HepG2 (cell line): ENCODE data around the gene LSM3. TPM values are rescaled to one million over a fixed set of nuclear protein-coding genes. Genes with fewer than 3 reads are reported as not detected.
A peak's percentile ranks its signal among the peaks of the same experiment; 100 is the strongest.

ENCODE experiments used
- ATAC-seq: fragments of 200-7000 bp; cut with Tn5 transposase; 3 replicates; pipeline ENCODE4 v1.9.1; 2020; ENCODE audit warnings: mild to moderate bottlenecking, moderate library complexity
- BruUV-seq: library from RNA; stranded (reverse); fragments of 400-500 nt; replicated peaks from 2 replicates; lab custom pipeline; 2021; lab: Mats Ljungman, UMichigan
- CTCF ChIA-PET: fragments of 300-600 bp; formaldehyde crosslinking; extraction: SDS; loops from one replicate; lab custom pipeline; 2021; ENCODE audit warnings: low total read pairs, inconsistent platforms, low intra/inter-chr PET ratio; lab: Yijun Ruan, JAX
- POLR2A ChIA-PET: fragments of 350-600 bp; sonication (Branson Sonifier 250); formaldehyde crosslinking; loops from one replicate; lab custom pipeline; 2020; ENCODE audit warnings: antibody characterized with exemption, inconsistent platforms; lab: Yijun Ruan, JAX
- DNase-seq: peaks from one replicate; pipeline ENCODE4 v3.0.0-alpha.2; 2015; ENCODE audit warnings: low spot score
- FAIRE-seq: peaks from 3 replicates; lab custom pipeline; 2011; peaks lifted over from hg19 to GRCh38; lab: Jason Lieb, UNC
- H2AFZ ChIP-seq: one replicate; pipeline ENCODE4 v1.6.1; 2011; ENCODE audit warnings: low read length, inconsistent platforms
- H3K27ac ChIP-seq: fragments of 300-600 bp; 3 replicates; pipeline ENCODE4 v1.8.0; 2011; ENCODE audit warnings: mixed run types, mild to moderate bottlenecking, mixed read lengths, low read length, inconsistent platforms; ENCODE audit not compliant: insufficient read depth; ENCODE audit errors: extremely low read length
- H3K27me3 ChIP-seq, 2 experiments: fragments of 200-600 bp in 1 of 2; 2 replicates in 1 of 2; 3 replicates in 1 of 2; pipeline versions ENCODE4 v1.6.0 to v1.8.0; 2011; ENCODE audit warnings: low read length in 2 of 2, mild to moderate bottlenecking in 2 of 2, moderate library complexity in 2 of 2, inconsistent platforms in 1 of 2; ENCODE audit not compliant: insufficient read depth in 2 of 2, control insufficient read depth in 1 of 2
- H3K36me3 ChIP-seq, 2 experiments: fragments of 200-600 bp in 1 of 2; replicated peaks in 1 of 2; 2 replicates in 1 of 2; 3 replicates in 1 of 2; pipeline versions ENCODE4 v1.5.1 to v1.8.0; 2011; ENCODE audit warnings: low read length in 2 of 2, inconsistent platforms in 1 of 2; ENCODE audit not compliant: insufficient read depth in 2 of 2, control insufficient read depth in 1 of 2
- H3K4me1 ChIP-seq: 2 replicates; pipeline ENCODE4 v1.5.1; 2012; ENCODE audit warnings: low read length, inconsistent platforms; ENCODE audit not compliant: insufficient read depth
- H3K4me2 ChIP-seq: 2 replicates; pipeline ENCODE4 v1.6.0; 2011; ENCODE audit warnings: low read depth, low read length, inconsistent platforms
- H3K4me3 ChIP-seq, 3 experiments: fragments of 200-600 bp in 1 of 3; sonication (generic), shearing (Covaris generic) in 1 of 3; replicated peaks in 1 of 3; 2 replicates each; pipeline ENCODE4 v1.5.1; 2011 to 2016; ENCODE audit warnings: low read length in 3 of 3, inconsistent platforms in 2 of 3, low read depth in 2 of 3, mild to moderate bottlenecking in 2 of 3, control low read depth in 1 of 3, mixed read lengths in 1 of 3; ENCODE audit not compliant: insufficient read depth in 1 of 3
- H3K79me2 ChIP-seq: one replicate; pipeline ENCODE4 v1.6.1; 2011; ENCODE audit warnings: low read length, inconsistent platforms; ENCODE audit not compliant: insufficient read depth
- H3K9ac ChIP-seq: 2 replicates; pipeline ENCODE4 v1.6.0; 2011; ENCODE audit warnings: mild to moderate bottlenecking, low read depth, low read length, inconsistent platforms; ENCODE audit not compliant: insufficient read depth
- H3K9me3 ChIP-seq: 2 replicates; pipeline ENCODE4 v1.5.1; 2012; ENCODE audit warnings: mild to moderate bottlenecking, low read length
- H4K20me1 ChIP-seq: 2 replicates; pipeline ENCODE4 v1.6.0; 2011; ENCODE audit warnings: inconsistent platforms, mild to moderate bottlenecking, low read length, moderate library complexity; ENCODE audit not compliant: insufficient read depth
- ATF7 ChIP-seq, 2 experiments: fragments of 450-650 bp in 1 of 2; sonication (generic) in 1 of 2; formaldehyde crosslinking in 1 of 2; IDR thresholded peaks; 2 replicates each; pipeline versions ENCODE4 v1.4.0 to v1.6.1; 2016 to 2020; ENCODE audit warnings: antibody characterized with exemption in 1 of 2, mild to moderate bottlenecking in 1 of 2, missing genetic modification reagents in 1 of 2
- CEBPB ChIP-seq: IDR thresholded peaks from 2 replicates; pipeline ENCODE4 v1.6.1; 2011; ENCODE audit warnings: low read depth, low read length, improper control_type of control experiment, borderline replicate concordance
- CEBPG ChIP-seq: IDR thresholded peaks from 2 replicates; pipeline ENCODE4 v1.6.1; 2016
- MTF1 ChIP-seq: sonication (generic); formaldehyde crosslinking; IDR thresholded peaks from 2 replicates; pipeline ENCODE4 v1.5.0; 2020; ENCODE audit warnings: missing genetic modification reagents
- PITX1 ChIP-seq: sonication (generic); formaldehyde crosslinking; IDR thresholded peaks from 2 replicates; pipeline ENCODE4 v1.5.1; 2020; ENCODE audit warnings: mild to moderate bottlenecking, missing genetic modification reagents
- ZFP41 ChIP-seq: sonication (generic); formaldehyde crosslinking; IDR thresholded peaks from 2 replicates; pipeline ENCODE4 v1.4.0; 2020; ENCODE audit warnings: mild to moderate bottlenecking, missing genetic modification reagents, borderline replicate concordance
- WGBS: methylation state at CpG from one replicate; pipeline ENCODE4 v1.1.6; 2017; ENCODE audit warnings: low lambda C conversion rate; 5-methylcytosine and 5-hydroxymethylcytosine counted together
- in situ Hi-C: cut with HindIII; loops from 2 replicates; pipeline ENCODE4 v1.10.0; 2017; ENCODE audit warnings: low pct_unique_long_range_greater_than_20kb; ENCODE audit not compliant: extremely low pct_ligation_motif_present
- intact Hi-C: fragments of 100-400 bp; cut with micrococcal nuclease; formaldehyde crosslinking; loops from one replicate; pipeline ENCODE4 v1.10.0; 2022; ENCODE audit not compliant: unreplicated experiment
- polyA plus RNA-seq, 8 experiments: library from polyadenylated mRNA; depleted of rRNA in 3 of 8; stranded (reverse) in 7 of 8; unstranded in 1 of 8; fragments of >200 nt; fragmentation: Illumina TruSeq in 4 of 8; extraction: Trizol in 4 of 8; gene quantifications; 2 replicates each; pipeline versions ENCODE4 v1.2.1 to v1.2.3, GENCODE V29; 2011 to 2016; ENCODE audit warnings: low read depth in 4 of 8, missing spikeins in 1 of 8, mixed read lengths in 1 of 8; ENCODE audit not compliant: insufficient read depth in 1 of 8
- total RNA-seq, 5 experiments: library from RNA; depleted of rRNA; stranded (reverse); fragments of >200 nt; fragmentation: Illumina TruSeq; extraction: Trizol; gene quantifications; 2 replicates each; pipeline ENCODE4 v1.2.3, GENCODE V29; 2016; ENCODE audit warnings: low read depth in 1 of 5

Gene LSM3
- total and polyA plus RNA-seq, 2 of the 13 experiments (the other 11 are each of a cell fraction or from before 2014, with no cell fraction given) = 5.1 to 19.4 TPM

DNA sequence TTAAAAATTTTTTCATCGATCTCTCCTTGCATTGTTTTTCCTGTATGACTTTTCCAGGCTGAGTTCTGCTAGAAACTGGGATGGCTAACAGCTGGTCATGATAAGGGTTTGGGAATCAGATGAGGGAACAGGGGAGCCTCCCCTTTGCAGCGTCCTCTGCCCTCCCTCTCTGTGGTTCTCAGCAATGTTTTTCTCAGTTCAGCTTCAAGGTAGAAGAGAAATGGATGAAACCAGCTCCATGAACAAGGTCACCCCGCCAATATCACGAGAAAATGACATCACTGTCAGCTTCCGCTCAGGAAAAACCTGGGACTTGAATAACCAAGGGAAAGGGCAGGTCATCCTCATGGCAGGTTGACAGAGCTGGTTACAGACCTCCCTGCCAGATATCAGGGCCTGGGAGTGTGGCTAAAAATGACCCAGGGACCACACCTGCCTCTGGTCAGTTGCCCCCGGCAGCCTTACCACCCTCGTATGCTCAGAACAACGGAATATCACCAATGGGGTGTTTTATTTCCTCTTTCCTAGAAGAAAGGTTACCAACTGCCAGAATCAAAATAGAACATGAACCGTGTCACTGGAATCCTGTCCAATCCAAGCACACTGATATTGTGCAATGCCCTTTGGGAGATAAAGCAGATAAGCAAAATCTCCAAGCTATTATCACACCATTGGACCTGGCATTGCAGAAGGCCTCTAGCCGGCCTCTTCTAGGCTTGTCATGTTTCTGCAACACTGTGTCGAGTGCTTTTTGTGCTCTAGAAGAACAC is 26.1 kb downstream of the LSM3 start:
- in situ Hi-C loops = loop anchor here (10.0 kb wide), 2 partner anchors 260 to 310 kb away; no protein-coding TSS in a partner anchor
- peaks cover 0 to 5% of the 10 kb centered on the region in 2 experiments; a peak in 2 of 5 replicates for H3K36me3 ChIP-seq
- no peak for ATAC-seq
- H3K9me3 ChIP-seq = no peaks in the 10 kb centered on the region
- CTCF ChIA-PET = interaction anchor here (2.1 kb wide), 1 partner anchor 263 kb away, joined by 11 read pairs; no protein-coding TSS in a partner anchor
- H3K27me3 ChIP-seq = no peaks in the 10 kb centered on the region
- no peak overlapping the region for H3K4me2 ChIP-seq
- FAIRE-seq = no peak
- TF ChIP-seq CEBPG (peak; percentile 56), PITX1 (CRISPR knock-in tag) (no peak), ATF7 (IDR thresholded peaks at IDR 0.05) (0 out of 2 replicates have a peak, but pooled peaks have one; percentile 5), ATF7 (CRISPR knock-in tag; IDR thresholded peaks at IDR 0.05) (no peak), CEBPB (peak; percentile 84), MTF1 (no peak), ZFP41 (CRISPR knock-in tag) (no peak)
- TF ChIP-seq, all 625 proteins: peak for 3
- Histone ChIP-seq H3K4me3 (no peak overlapping the region), H3K4me1 (peaks cover 49% of the 10 kb centered on the region), H2AFZ (no peak overlapping the region), H3K79me2 (no peaks in the 10 kb centered on the region), H3K27ac (no peak overlapping the region), H4K20me1 (no peaks in the 10 kb centered on the region), H3K9ac (no peak overlapping the region)
- 77% methylated on average over 8 of the region's 11 CpGs for WGBS
- no peak for DNase-seq
- intact Hi-C loops = loop anchor here (5.0 kb wide), 1 partner anchor 307 kb away; no protein-coding TSS in a partner anchor
- BruUV-seq = no TSS peak
- POLR2A ChIA-PET = interaction anchor here (1.4 to 5.5 kb wide), 3 partner anchors 26 to 198 kb away, joined by 4 to 33 read pairs (median 6); partner anchors contain the start of genes CHCHD4, LSM3, SLC6A6 and TMEM43
